ENCODE measurements around the gene ATP10D.

ATP10D gene

GRCh38 chr4:47642191-47642830 is 157.2 kb downstream of the ATP10D start:
- ChIA-PET CTCF (no interaction called here), POLR2A (no interaction called here)
- DNase-seq (ENCODE audit: extremely low spot score), result no peak
- TF ChIP-seq TARDBP (IDR thresholded peaks at IDR 0.05), result no peak
- TF ChIP-seq SP1 (IDR thresholded peaks at IDR 0.05), result no peak
- TF ChIP-seq CTBP1 (IDR thresholded peaks at IDR 0.05; ENCODE audit: borderline replicate concordance), result no peak
- TF ChIP-seq ELF4 (IDR thresholded peaks at IDR 0.05), result no peak
- no peak for TF ChIP-seq FOXK2 (IDR thresholded peaks at IDR 0.05)
- no peak for TF ChIP-seq PKNOX1 (IDR thresholded peaks at IDR 0.05)
- no peak for TF ChIP-seq FOXA1 (IDR thresholded peaks at IDR 0.05)
- TF ChIP-seq SUZ12 (IDR thresholded peaks at IDR 0.05), result no peak
- TF ChIP-seq L3MBTL2 (conservative IDR thresholded peaks at IDR 0.05), result no peak
